Liver (tissue), 9 donors: ENCODE results near the gene CARMIL1. TPM values are rescaled to one million over a fixed set of nuclear protein-coding genes. Genes with fewer than 3 reads are reported as not detected.

Experiments used
- DNase-seq: peaks from one replicate; pipeline ENCODE4 v3.0.0-alpha.2; 2017; ENCODE audit warnings: low spot score
- H3K27ac ChIP-seq, 2 donors: one replicate each; pipeline ENCODE4 v1.7.0; 2013; ENCODE audit warnings: inconsistent platforms in 2 of 2, low read length in 2 of 2, control low read depth in 1 of 2, low read depth in 1 of 2, mild to moderate bottlenecking in 1 of 2
- H3K27me3 ChIP-seq, 4 donors: one replicate each; pipeline versions ENCODE4 v1.6.1 to v1.7.0; 2013; ENCODE audit warnings: low read length in 3 of 4, inconsistent platforms in 1 of 4, mild to moderate bottlenecking in 1 of 4, moderate library complexity in 1 of 4; ENCODE audit not compliant: control insufficient read depth in 4 of 4, insufficient read depth in 4 of 4
- H3K36me3 ChIP-seq, 4 donors: one replicate each; pipeline versions ENCODE4 v1.6.1 to v1.7.0; 2013; ENCODE audit warnings: low read length in 3 of 4, mild to moderate bottlenecking in 3 of 4, low read depth in 1 of 4, moderate library complexity in 1 of 4; ENCODE audit not compliant: control insufficient read depth in 4 of 4, insufficient read depth in 3 of 4
- H3K4me1 ChIP-seq, 4 donors: one replicate each; pipeline versions ENCODE4 v1.6.1 to v1.7.0; 2013; ENCODE audit warnings: low read length in 3 of 4, mild to moderate bottlenecking in 3 of 4, moderate library complexity in 1 of 4; ENCODE audit not compliant: control insufficient read depth in 4 of 4, insufficient read depth in 4 of 4
- H3K4me3 ChIP-seq, 3 donors: one replicate each; pipeline versions ENCODE4 v1.6.1 to v1.7.0; 2013; ENCODE audit warnings: low read length in 3 of 3, control low read depth in 1 of 3, low read depth in 1 of 3, mild to moderate bottlenecking in 1 of 3
- H3K9ac ChIP-seq, 2 donors: one replicate each; pipeline ENCODE4 v1.7.0; 2013; ENCODE audit warnings: low read length in 2 of 2, mild to moderate bottlenecking in 2 of 2, moderate library complexity in 2 of 2, control low read depth in 1 of 2, low read depth in 1 of 2
- H3K9me3 ChIP-seq, 4 donors: one replicate each; pipeline versions ENCODE4 v1.6.1 to v1.7.0; 2013; ENCODE audit warnings: low read length in 3 of 4; ENCODE audit not compliant: control insufficient read depth in 4 of 4
- EGR1 ChIP-seq, 2 donors: IDR thresholded peaks; 2 replicates each; pipeline ENCODE4 v1.6.1; 2016 to 2018; ENCODE audit warnings: antibody characterized with exemption in 2 of 2, low read depth in 2 of 2
- FOXA2 ChIP-seq: IDR thresholded peaks from 2 replicates; pipeline ENCODE4 v1.6.1; 2016; ENCODE audit warnings: antibody characterized with exemption
- HNF4G ChIP-seq: IDR thresholded peaks from 2 replicates; pipeline ENCODE4 v1.6.1; 2016; ENCODE audit warnings: antibody characterized with exemption
- JUND ChIP-seq, 2 donors: IDR thresholded peaks; 2 replicates each; pipeline ENCODE4 v1.6.1; 2016; ENCODE audit warnings: antibody characterized with exemption in 2 of 2
- SP1 ChIP-seq: IDR thresholded peaks from 2 replicates; pipeline ENCODE4 v1.6.1; 2018; ENCODE audit warnings: antibody characterized with exemption, mild to moderate bottlenecking
- WGBS: extraction: QIAGEN DNeasy Blood & Tissue Kit; methylation state at CpG from one replicate; pipeline ENCODE4 v1.1.7; 2013; 5-methylcytosine and 5-hydroxymethylcytosine counted together
- polyA plus RNA-seq, 2 donors: library from polyadenylated mRNA; stranded (reverse) in 1 of 2; unstranded in 1 of 2; fragments of 200-250 nt in 1 of 2; fragments of >200 nt in 1 of 2; fragmentation: Nextera tagmentation in 1 of 2; extraction: Ambion mirVana in 1 of 2; gene quantifications; one replicate each; pipeline versions ENCODE4 v1.2.1 to v1.2.3, GENCODE V29; 2013 to 2015
- total RNA-seq, 2 donors: library from RNA; depleted of rRNA; stranded (reverse); fragments of >200 nt; gene quantifications; one replicate each; pipeline ENCODE4 v1.2.3, GENCODE V29; 2014
- TF ChIP-seq, protein P1 (sequence below): IDR thresholded peaks from 2 replicates; pipeline ENCODE4 v1.6.1; 2016; ENCODE audit warnings: antibody characterized with exemption, mild to moderate bottlenecking
- TF ChIP-seq, protein P2 (sequence below): IDR thresholded peaks from 2 replicates; pipeline ENCODE4 v1.6.1; 2016; ENCODE audit warnings: antibody characterized with exemption
- donor health status: healthy.
- donor health status: healthy.
- donor health status: healthy.
- donor health status: healthy.
- donor health status: healthy.

Gene CARMIL1
- total and polyA plus RNA-seq, 4 donors, result 1.4 to 9.5 (median 3.5) TPM

DNA sequence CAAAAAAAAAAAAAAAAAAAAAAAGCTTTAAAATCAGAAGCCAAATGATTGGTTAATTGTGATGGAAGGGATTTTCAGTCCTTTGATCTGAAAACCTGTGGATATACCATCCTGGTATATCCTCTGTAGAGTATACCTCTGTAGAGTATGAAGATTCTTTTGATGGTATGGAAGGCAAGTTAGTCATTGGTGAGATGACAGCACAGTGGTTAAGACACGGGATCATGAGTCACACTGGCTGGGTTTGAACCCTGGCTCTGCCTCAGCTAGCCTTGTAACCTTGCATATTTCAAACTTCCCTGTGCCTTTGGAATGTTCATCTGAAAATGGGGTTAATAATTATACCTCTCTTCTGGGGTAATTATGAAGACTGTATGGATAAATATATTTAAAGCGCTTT, 179.3 kb downstream of the CARMIL1 start:
- Histone ChIP-seq H3K27ac (no peak overlapping the region), H3K36me3 (no peaks in the 10 kb centered on the region), H3K27me3 (no peaks in the 10 kb centered on the region), H3K4me3 (no peak overlapping the region), H3K4me1 (no peaks in the 10 kb centered on the region), H3K9me3 (no peaks in the 10 kb centered on the region), H3K9ac (no peak overlapping the region)
- DNase-seq, result no peak
- 91% methylated on average over 2 of the region's 2 CpGs for WGBS
- TF ChIP-seq, protein P1, sequence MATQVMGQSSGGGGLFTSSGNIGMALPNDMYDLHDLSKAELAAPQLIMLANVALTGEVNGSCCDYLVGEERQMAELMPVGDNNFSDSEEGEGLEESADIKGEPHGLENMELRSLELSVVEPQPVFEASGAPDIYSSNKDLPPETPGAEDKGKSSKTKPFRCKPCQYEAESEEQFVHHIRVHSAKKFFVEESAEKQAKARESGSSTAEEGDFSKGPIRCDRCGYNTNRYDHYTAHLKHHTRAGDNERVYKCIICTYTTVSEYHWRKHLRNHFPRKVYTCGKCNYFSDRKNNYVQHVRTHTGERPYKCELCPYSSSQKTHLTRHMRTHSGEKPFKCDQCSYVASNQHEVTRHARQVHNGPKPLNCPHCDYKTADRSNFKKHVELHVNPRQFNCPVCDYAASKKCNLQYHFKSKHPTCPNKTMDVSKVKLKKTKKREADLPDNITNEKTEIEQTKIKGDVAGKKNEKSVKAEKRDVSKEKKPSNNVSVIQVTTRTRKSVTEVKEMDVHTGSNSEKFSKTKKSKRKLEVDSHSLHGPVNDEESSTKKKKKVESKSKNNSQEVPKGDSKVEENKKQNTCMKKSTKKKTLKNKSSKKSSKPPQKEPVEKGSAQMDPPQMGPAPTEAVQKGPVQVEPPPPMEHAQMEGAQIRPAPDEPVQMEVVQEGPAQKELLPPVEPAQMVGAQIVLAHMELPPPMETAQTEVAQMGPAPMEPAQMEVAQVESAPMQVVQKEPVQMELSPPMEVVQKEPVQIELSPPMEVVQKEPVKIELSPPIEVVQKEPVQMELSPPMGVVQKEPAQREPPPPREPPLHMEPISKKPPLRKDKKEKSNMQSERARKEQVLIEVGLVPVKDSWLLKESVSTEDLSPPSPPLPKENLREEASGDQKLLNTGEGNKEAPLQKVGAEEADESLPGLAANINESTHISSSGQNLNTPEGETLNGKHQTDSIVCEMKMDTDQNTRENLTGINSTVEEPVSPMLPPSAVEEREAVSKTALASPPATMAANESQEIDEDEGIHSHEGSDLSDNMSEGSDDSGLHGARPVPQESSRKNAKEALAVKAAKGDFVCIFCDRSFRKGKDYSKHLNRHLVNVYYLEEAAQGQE, result no peak
- TF ChIP-seq FOXA2 (no peak), SP1 (no peak), JUND (IDR thresholded peaks at IDR 0.05) (no peak)
- TF ChIP-seq, protein P2, sequence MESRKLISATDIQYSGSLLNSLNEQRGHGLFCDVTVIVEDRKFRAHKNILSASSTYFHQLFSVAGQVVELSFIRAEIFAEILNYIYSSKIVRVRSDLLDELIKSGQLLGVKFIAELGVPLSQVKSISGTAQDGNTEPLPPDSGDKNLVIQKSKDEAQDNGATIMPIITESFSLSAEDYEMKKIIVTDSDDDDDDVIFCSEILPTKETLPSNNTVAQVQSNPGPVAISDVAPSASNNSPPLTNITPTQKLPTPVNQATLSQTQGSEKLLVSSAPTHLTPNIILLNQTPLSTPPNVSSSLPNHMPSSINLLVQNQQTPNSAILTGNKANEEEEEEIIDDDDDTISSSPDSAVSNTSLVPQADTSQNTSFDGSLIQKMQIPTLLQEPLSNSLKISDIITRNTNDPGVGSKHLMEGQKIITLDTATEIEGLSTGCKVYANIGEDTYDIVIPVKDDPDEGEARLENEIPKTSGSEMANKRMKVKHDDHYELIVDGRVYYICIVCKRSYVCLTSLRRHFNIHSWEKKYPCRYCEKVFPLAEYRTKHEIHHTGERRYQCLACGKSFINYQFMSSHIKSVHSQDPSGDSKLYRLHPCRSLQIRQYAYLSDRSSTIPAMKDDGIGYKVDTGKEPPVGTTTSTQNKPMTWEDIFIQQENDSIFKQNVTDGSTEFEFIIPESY, result no peak

- Histone ChIP-seq H3K27me3 (no peaks in the 10 kb centered on the region), H3K4me1 (no peaks in the 10 kb centered on the region), H3K9ac (no peak overlapping the region), H3K27ac (no peak overlapping the region), H3K4me3 (no peak overlapping the region), H3K9me3 (no peaks in the 10 kb centered on the region), H3K36me3 (no peaks in the 10 kb centered on the region)
- WGBS, result 93% methylated on average over 7 of the region's 7 CpGs
- no peak for TF ChIP-seq HNF4G
- TF ChIP-seq, protein P1, result no peak
- no peak for TF ChIP-seq EGR1 (IDR thresholded peaks at IDR 0.05; ENCODE audit: low read depth in 2 of 2)
- TF ChIP-seq, protein P2, result no peak
- no peak for DNase-seq
Measured at GRCh38 chr6:25462235-25462897, 183.2 kb downstream of the CARMIL1 start.
